Activated CD4-positive, alpha-beta T cell treated with anti-CD3 and anti-CD28 coated beads, Interleukin-2, amount 50 U/mL, for 24 hours (primary cell): ENCODE results near the gene ANKRD30B.
"Not testable (repeated sequence)": the region's sequence is repeated elsewhere in the genome, so short reads cannot be mapped to it uniquely, and the experiment has no call there.

ENCODE experiments used
- DNase-seq, 2 donors: peaks; one replicate each; pipeline ENCODE4 v3.0.0-alpha.2; 2020; ENCODE audit warnings: low read depth in 1 of 2, low spot score in 1 of 2

The ANKRD30B gene, protein sequence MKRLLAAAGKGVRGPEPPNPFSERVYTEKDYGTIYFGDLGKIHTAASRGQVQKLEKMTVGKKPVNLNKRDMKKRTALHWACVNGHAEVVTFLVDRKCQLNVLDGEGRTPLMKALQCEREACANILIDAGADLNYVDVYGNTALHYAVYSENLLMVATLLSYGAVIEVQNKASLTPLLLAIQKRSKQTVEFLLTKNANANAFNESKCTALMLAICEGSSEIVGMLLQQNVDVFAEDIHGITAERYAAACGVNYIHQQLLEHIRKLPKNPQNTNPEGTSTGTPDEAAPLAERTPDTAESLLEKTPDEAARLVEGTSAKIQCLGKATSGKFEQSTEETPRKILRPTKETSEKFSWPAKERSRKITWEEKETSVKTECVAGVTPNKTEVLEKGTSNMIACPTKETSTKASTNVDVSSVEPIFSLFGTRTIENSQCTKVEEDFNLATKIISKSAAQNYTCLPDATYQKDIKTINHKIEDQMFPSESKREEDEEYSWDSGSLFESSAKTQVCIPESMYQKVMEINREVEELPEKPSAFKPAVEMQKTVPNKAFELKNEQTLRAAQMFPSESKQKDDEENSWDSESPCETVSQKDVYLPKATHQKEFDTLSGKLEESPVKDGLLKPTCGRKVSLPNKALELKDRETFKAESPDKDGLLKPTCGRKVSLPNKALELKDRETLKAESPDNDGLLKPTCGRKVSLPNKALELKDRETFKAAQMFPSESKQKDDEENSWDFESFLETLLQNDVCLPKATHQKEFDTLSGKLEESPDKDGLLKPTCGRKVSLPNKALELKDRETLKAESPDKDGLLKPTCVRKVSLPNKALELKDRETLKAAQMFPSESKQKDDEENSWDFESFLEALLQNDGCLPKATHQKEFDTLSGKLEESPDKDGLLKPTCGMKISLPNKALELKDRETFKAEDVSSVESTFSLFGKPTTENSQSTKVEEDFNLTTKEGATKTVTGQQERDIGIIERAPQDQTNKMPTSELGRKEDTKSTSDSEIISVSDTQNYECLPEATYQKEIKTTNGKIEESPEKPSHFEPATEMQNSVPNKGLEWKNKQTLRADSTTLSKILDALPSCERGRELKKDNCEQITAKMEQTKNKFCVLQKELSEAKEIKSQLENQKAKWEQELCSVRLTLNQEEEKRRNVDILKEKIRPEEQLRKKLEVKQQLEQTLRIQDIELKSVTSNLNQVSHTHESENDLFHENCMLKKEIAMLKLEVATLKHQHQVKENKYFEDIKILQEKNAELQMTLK (N-terminal part only)

DNA sequence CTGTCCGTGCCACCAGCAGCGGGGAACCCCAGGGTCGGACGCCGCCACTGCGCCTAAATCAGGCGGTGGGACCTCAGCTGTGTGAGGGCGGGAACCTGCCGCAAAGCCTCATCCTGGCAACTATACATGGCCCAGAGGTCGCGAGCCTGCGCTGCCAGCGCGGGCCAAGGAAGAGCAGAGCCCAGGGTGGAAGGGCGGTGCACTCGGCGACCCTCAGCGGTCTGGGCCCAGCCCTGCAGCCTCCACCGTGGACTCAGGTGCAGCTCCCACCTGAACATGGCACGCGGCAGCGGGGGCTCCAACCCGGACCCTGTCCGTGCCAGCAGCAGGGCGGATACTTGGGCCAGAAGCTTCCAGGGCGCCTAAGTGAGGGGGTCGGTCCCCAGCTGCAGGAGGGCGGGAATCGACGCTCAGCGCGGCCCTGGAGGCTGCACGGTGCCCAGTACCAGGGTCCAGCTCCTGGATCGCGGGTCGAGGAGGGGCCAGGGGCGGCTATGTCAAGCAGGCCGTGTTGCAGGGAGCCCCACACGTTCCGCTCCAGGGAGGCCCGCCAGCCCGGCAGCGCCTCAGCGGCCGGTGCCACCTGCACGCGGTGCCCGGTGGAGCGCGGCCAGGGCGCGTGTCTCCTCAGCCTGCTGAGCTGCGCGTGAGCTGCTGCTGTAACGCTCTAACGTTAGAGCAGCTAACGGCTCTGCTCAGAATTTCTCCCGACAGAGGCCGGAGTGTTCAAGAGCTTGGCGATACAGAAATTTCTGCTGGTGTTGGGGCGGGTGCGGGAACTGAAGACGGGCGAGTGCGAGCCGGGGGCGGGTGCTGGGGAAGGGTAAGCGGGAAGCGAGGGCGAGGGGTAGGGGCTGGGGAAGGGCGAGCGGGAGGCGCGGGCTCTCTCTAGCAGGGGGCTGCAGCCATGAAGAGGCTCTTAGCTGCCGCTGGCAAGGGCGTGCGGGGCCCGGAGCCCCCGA, at the start of gene ANKRD30B:
ANKRD30B (plus strand) TSS at position 660 of the 962 bp plus-strand sequence; CDS start at position 908, 248 bp downstream.
- DNase-seq: no peak

DNA sequence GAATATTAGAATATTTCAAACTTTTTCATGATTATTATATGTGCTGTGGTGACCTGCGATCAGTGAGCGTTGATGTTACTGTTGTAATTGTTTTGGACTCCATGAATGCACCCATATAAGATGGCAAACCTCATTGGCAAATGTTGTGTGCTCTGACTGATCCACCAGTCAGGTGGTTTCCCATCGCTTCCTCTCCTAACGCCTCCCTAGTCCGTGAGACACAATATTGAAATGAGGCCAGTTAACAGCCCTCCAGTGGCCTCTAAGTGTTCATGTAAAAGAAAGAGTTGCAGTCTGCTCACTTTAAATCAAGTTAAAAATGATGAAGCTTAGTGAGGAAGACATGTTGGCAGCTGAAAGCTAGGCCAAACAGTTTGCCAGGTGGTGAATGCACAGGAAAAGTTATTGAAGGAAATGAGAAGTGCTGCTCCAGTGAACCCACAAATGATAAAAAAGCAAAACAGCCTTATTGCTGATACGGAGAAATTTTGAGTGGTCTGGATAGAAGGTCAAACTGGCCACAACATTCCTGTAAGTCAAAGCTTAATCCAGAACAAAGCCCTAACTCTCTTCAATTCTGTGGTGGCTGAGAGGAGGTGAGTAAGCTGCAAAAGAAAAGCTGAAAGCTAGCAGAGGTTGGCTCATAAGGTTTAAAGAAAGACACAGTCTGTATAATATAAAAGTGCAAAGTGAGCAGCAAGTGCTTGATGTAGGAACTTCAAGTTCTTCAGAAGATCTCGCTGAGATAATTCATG, 46.5 kb upstream of the ANKRD30B start:
- not testable (repeated sequence) for DNase-seq

DNA sequence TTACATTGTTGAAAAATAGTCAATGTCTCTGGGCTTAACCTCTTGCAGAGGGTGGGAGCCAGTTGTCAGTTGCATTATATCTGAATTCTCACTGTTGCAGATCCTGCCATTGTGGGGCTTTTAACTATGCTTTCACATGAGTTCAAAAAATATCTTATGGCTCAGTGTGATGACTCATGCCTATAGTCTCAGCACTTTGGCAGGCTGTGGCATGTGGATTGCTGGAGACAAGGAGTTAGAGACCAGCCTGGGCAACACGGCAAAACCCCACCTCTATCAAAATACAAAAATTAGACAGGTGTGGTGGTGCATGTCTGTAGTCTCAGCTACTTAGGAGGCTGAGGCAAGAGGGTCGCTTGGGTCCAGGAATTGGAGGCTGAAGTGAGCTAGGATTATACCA, 38.2 kb upstream of the ANKRD30B start:
- not testable (repeated sequence) for DNase-seq

DNA sequence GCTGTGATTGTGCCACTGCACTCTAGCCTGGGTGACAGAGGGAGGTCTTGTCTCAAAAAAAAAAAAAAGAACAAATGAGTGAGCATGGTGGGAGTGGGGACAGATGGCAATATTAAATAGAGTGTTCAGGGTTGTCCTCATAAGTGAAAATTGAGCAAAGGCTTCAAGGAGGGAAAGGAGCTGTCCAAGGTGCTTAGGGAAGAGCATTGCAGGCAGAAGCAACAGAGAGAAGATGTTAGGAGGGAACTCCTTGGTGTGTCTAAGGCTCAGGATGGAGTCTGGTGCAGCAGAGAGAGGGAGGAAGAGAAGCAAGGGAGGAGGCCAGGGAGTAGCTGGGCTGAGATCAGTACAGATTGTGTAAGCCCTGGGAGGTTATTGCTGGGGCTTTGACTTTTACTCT, 26.4 kb upstream of the ANKRD30B start:
- not testable (repeated sequence) for DNase-seq

DNA sequence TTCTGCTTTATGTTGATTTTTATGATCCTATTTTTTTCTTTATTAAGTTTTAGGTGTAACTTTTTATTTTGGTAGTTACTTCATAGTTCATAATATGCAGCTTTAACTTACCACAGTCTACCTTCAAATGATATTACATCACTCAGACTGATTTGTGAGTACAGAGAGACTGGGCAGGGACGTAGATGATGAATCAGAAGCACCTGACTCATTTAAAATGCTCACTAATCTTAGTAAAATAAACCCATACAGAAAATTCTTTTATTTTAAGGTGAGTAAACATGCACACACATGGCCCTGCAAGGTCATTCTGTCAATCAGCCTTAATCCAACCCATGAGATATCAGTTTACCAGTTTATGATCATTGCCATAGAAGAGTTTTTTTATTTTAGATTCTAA, 8.9 kb upstream of the ANKRD30B start:
- DNase-seq: not testable (repeated sequence)

DNA sequence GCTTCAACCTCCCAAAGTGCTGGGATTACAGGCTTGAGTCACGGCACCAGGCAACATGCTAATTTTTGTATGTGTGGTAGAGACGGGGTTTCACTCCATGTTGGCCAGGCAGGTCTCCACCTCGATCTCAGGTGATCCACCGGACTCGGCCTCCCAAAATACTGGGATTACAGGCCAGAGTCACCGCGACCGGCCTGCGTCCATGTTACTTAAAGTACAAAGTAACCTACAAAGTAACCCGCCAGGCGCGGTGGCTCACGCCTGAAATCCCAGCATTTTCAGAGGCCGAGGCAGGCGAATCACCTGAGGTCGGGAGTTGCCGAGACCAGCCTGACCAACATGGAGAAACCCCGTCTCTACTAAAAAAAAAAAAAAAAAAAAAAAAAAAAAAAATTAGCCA, 1.1 kb upstream of the ANKRD30B start:
- no peak for DNase-seq

DNA sequence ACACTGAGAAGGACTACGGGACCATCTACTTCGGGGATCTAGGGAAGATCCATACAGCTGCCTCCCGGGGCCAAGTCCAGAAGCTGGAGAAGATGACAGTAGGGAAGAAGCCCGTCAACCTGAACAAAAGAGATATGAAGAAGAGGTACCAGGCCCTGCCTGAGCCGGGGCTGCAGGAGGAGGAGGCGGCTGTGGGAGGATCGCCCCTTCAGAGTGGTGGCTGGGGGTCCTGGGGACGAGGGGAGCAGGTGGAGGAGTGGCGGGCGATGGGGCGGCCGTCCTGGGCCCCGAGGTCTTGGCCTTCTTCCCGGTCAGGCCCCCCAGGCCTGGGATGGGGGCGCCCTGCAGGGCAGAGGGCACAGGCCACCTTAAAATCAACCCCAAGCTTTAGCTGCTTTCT, 524 bp downstream of the ANKRD30B start:
- DNase-seq: no peak

DNA sequence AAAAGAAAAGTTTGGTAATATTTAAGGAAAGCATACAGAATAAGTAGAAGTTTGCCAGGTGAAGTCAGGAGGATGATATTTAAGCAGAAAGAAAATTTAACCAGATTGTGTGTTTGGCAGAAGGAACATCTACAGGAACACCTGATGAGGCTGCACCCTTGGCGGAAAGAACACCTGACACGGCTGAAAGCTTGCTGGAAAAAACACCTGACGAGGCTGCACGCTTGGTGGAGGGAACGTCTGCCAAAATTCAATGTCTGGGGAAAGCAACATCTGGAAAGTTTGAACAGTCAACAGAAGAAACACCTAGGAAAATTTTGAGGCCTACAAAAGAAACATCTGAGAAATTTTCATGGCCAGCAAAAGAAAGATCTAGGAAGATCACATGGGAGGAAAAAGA, 15.6 kb downstream of the ANKRD30B start:
- DNase-seq: not testable (repeated sequence)

DNA sequence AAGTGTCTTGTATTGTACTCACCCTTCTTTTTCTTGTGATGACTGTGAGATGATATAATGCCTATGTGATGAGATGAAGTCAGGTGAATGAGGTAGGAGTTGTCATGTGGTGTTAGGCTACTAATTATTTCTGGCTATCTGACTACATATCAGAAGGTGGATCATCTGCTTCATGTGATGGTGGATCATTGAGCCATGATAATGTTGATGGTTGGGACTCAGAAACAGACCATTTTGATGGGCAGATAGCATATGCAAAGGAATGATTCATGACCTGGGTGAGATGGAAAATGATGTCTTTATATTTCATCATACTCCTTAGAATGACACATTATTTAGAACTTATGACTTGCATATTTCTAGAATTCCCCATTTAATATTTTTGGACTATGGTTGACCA, 19.5 kb downstream of the ANKRD30B start:
- DNase-seq: no peak

DNA sequence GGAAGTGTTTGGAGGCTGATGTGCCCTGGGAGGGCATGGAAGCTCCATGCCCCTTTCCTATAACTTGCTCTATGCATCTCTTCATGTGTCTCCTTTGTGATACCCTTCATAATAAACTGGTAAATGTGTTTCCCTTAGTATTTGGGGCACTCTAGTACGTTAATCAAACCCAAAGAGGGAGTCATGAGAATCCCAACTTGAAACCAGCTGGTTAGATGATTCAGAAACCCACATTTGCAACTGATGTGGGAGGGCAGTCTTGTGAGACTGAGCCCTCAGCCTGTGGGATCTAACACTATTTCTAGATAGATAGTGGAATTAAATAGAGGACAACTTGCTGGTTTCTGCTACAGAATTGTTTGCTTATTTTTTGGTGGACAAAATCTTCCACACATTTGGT, 20.3 kb downstream of the ANKRD30B start:
- DNase-seq: no peak

DNA sequence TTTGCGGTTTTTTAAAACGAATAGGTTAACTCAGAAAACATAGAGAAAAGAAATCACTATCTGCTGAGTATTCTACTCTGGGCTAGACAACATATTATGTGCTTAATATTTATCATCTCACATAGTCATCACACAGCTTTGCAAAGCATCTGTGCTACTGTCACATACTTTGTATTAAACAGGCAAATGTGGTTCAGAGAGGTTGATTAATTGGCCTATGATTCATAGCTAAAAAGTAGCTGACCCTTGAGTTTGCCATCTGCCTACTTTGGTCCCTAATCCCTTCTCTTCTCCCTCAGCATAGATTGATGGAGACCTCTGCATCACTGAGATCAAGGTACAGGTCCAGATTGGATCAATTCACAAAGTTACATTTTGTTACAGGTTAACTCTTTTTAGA, 21.4 kb downstream of the ANKRD30B start:
- DNase-seq: no peak

DNA sequence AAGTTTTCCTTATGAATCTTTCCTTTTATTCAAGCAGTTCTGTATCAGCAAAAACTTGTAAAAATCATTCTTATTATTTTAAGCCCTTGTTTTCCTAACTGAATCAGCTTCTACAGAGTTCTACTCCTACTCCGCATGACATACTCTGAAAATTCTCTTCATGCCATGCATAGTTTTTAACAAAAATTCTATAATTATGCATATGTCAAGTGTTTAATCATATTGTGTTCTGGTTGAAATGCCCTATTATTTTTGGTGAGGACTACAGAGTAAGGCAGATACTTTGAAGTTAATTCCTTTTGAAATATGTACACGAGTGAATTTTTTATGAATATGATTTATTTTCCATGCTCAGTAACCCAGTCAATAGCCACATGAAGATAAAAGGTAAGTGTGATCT, 28.8 kb downstream of the ANKRD30B start:
- DNase-seq: no peak

DNA sequence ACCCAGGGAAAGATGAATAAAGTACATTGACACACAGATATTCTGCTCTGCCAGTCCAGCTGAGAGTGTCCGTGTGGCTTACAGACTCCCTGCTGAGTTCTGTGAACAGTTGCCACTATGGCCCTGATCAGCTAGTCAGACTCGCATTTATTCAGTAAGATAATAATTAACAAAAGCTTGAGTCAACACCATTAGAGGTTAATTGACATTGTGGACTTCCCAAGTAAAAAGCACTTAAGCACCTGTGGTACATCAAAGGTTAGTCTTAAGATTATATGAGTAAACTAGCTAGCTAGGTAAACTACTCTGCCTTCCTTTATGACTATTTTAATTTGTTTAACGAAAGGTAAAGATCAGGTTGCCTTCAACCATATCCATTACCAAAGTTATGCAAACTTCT, 33.7 kb downstream of the ANKRD30B start:
- DNase-seq: no peak

DNA sequence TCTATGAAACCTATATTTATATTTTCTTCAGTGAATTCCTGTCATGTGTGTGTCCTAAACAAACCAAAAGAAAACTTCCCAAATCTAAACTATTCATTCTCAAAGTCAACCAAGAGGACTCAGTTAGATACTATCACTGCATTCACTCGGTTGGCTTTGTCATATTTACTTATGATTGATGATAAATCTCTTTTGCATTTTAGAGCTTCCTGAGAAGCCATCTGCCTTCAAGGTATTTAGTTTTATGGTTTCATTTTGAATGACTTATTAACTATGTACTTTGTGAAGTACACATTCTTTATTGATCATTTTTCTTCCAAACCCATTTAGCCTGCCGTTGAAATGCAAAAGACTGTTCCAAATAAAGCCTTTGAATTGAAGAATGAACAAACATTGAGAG, 36.2 kb downstream of the ANKRD30B start:
- no peak for DNase-seq

DNA sequence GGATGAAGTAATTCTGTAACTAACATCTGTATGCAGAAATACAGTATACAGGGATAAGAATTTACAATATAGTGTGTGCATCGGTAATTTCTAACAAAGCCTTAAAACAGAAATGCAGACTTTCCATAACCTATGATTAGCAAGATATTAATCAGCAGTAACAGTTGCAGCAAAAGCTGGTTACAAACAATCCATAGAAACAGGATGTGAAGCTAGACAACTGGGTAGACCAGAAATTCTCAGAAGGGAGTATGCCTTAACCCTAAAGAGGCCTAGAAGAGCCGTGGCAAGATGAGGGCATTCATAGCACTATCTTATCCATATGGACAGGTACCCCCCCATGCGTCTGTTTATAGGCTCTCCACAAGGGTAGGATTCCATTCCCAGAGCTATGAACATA, 48.9 kb downstream of the ANKRD30B start:
- not testable (repeated sequence) for DNase-seq

DNA sequence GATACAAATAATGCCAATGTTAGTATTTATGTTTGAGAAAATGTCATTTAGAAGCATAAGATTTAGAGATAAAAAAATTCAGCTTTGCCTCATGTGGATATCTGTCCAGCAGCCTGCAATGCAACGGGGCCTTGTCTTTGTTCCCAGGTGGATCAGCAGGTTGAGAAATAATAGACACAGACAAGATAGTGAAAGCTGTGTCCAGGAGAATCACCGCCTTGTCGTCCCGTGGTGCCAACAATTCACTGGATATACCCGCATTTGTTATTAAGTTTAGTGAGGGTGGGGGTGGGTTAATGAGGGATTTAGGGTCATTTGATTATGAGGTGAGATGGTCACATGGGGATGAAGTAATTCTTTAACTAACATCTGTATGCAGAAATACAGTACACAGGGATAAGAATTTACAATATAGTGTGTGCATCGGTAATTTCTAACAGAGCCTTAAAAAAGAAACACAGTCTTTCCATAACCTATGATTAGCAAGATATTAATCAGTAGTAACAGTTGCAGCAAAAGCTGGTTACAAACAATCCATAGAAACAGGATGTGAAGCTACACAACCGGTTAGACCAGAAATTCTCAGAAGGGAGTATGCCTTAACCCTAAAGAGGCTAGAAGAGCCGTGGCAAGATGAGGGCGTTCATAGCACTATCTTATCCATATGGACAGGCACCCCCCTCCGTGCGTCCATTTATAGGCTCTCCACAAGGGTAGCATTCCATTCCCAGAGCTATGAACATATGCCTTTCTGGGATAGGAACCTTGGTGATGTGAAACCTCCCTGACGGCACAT, 50.2 kb downstream of the ANKRD30B start:
- DNase-seq: not testable (repeated sequence)

DNA sequence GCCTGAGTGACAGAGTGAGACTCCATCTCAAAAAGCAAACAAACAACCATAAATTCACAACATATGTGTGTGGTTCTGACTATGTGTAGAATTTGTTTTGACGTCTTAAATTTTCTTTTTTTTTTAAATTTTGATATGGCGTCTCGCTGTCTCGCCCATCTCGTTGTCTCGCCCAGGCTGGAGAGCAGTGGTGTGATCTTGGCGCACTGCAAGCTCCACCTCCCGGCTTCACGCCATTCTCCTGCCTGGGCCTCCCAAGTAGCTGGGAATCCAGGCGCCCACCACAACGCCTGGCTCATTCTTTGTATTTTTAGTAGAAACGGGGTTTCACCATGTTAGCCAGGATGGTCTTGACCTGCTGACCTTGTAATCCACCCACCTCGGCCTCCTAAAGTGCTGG, 63.1 kb downstream of the ANKRD30B start:
- DNase-seq: not testable (repeated sequence)

DNA sequence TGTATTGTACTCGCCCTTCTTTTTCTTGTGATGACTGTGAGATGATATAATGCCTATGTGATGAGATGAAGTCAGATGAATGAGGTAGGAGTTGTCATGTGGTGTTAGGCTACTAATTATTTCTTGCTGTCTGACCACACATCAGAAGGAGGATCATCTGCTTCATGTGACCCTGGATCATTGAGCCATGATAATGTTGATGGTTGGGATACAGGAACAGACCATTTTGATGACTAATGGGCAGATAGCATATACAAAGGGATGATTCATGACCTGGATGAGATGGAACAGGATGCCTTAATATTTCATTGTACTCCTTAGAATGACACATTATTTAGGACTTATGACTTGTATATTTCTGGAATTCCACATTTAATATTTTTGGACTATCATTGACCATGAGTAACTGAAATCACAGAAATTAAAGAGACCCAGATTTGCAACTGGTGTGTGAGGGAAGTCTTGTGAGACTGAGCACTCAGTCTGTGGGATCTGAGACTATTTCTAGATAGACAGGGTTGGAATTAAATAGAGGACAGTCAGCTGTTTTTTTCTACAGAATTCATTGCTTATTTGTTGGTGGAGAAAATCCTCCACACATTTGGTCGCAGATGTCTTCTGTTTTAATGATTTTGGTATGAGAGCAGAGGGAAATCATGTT, 79.1 kb downstream of the ANKRD30B start:
- not testable (repeated sequence) for DNase-seq
